Activated CD8-positive, alpha-beta memory T cell treated with anti-CD3 and anti-CD28 coated beads, Interleukin-2, amount 10 ng/mL, durations not matched to agents 7 days and 5 days (primary cell): ENCODE measurements around the gene RBM23. TPM values are rescaled to one million over a fixed set of nuclear protein-coding genes. Genes with fewer than 3 reads are reported as not detected.

Source experiments
- ATAC-seq: fragments of 150-1000 bp; cut with Tn5 transposase; one replicate; pipeline ENCODE4 v1.10.0; 2021; ENCODE audit warnings: moderate library complexity
- CTCF ChIA-PET: fragments of 350-600 bp; sonication (Branson Sonifier 250); formaldehyde crosslinking; loops from one replicate; lab custom pipeline; 2021; ENCODE audit warnings: antibody characterized with exemption; lab: Charles Lee
- DNase-seq: peaks from one replicate; pipeline ENCODE4 v3.0.0-alpha.2; 2020
- H3K27ac Mint-ChIP-seq: one replicate; pipeline ENCODE4 v1.8.0; 2021; ENCODE audit warnings: mild to moderate bottlenecking, mixed read lengths
- H3K27me3 Mint-ChIP-seq: one replicate; pipeline ENCODE4 v1.8.0; 2021; ENCODE audit warnings: mixed read lengths
- H3K36me3 Mint-ChIP-seq: one replicate; pipeline ENCODE4 v1.8.0; 2021; ENCODE audit warnings: mild to moderate bottlenecking, mixed read lengths
- H3K4me1 Mint-ChIP-seq: one replicate; pipeline ENCODE4 v1.8.0; 2021; ENCODE audit warnings: mixed read lengths
- H3K4me3 Mint-ChIP-seq: one replicate; pipeline ENCODE4 v1.8.0; 2021; ENCODE audit warnings: mild to moderate bottlenecking, moderate library complexity, mixed read lengths
- H3K9me3 Mint-ChIP-seq: one replicate; pipeline ENCODE4 v1.8.0; 2022; ENCODE audit warnings: low read depth, mixed read lengths
- total RNA-seq, 2 experiments: library from RNA; stranded (reverse); gene quantifications; one replicate each; pipeline ENCODE4 v1.2.3, GENCODE V29; 2021

RBM23 gene
- total RNA-seq, 2 experiments from 2014 or later: 82.9 to 96.7 TPM

DNA sequence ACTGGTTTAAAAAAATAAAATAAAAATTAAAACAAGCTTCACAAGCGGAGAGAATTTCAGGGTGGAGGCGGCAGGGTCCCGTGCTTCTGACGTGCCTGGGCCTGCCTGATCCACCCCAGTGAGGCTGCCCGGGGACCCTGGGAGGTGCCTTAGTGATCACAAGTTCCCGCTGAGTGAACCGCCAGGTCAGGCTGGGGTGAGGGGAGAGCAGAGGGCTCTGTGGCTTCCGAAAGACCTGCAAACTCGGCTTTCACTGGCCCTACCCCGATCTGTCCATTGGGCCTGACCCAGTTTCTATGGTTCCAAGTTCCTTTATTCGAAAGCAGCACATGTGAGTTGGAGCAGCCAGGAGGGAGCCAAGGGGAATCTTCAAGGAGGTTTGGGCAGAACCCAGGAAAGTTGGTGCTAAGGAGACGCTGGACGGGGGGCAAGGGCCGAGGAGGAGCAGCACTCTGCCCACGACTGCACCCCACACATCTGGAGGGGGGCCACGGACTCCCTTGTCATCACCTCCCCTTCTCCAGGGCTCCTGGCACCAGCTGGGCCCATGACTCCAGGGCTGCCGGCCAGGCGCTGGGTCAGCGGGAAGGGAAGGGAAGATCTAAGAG lies 69.6 kb downstream of the RBM23 start:
- CTCF ChIA-PET: interaction anchor here (0.8 to 10.2 kb wide), 6 partner anchors 19 to 279 kb away, joined by 3 to 239 read pairs (median 29); partner anchors contain the start of gene MRPL52
- Mint-ChIP-seq H3K4me1 (peaks cover 22% of the 10 kb centered on the region), H3K4me3 (no peak overlapping the region), H3K36me3 (no peaks in the 10 kb centered on the region), H3K27ac (no peak overlapping the region), H3K27me3 (peaks cover 5% of the 10 kb centered on the region), H3K9me3 (no peaks in the 10 kb centered on the region)
- ATAC-seq (no peak), DNase-seq (no peak)

DNA sequence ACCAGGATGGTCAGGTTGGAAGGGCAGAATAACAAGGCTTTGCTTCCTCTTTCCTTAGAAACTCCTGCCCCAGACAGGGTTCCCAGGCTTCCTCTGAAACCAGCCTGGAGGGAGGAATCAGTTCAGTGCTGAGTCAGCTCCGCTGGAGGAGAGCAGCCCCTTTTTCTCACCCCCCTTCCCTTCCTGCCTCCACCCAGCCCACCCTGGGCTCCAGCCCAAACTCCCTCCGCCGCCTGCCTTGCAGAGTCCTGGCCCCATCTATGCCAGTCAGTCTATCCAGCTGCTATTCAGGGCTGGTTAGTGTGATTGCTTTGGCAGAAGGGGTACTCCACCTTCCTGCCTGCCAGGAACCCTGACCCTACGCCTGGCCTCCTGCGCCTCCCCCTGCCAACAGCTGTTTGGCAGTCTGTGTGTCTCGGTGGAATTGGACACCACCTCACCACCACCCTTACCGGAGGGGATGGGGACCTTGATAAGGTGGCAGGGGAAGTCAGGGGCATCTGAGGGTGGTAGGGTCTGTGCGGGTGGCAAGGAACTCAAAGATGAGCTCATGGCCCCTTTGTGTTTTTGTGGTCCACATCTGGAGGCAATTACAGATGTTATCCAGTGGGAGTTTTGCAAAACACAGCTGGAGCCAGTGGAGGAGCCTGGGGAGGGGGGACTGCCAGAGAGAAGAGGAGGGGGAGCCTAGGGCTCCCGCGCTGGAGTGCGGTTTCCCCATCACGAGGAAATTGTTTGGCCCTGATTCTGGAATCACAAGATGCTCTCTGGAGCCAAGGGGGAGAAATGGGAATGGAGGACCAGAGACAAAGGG lies 70.4 kb downstream of the RBM23 start:
- no peaks in the 10 kb centered on the region for H3K36me3 Mint-ChIP-seq
- CTCF ChIA-PET: interaction anchor here (0.8 to 10.2 kb wide), 7 partner anchors 14 to 278 kb away, joined by 3 to 239 read pairs (median 9); partner anchors contain the start of gene MRPL52
- peaks cover 20% of the 10 kb centered on the region for H3K4me1 Mint-ChIP-seq
- no peak overlapping the region for H3K27ac Mint-ChIP-seq
- H3K9me3 Mint-ChIP-seq: no peaks in the 10 kb centered on the region
- no peak for ATAC-seq
- DNase-seq: no peak
- peaks cover 5% of the 10 kb centered on the region for H3K27me3 Mint-ChIP-seq
- H3K4me3 Mint-ChIP-seq: no peak overlapping the region

DNA sequence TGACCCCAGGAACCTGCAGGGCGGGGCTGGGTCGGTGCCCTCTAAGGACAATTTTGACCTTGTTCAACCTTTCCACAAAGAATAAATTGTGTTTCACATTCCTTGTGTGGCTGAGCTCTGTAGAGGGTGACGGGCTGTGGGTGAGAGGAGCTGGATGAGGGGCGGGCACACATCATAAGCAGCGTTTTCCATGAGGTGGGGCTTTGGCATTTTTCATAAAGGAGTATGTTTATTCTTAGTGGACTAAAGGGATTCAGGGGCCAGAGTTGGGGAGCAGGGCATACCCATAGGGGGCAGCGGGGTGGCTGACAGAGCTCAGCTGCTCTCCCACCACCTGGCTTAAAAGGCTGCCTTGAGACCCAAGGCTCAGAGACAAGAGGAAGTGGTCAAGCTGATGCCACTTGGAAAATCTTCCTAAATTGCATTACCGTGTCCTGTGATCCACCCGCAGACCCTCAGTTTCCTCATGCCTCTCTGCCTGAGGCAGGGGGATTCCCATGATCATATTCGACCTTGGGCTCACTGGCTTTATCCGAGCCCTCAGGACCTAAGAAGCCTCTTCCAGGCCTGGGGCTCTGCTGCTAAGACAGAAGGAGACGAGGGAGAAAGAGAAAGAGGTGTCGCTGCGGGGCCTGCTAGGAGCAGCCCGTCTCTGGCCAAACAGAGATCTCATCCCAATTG lies 71.1 kb downstream of the RBM23 start:
- no peak overlapping the region for H3K4me3 Mint-ChIP-seq
- H3K36me3 Mint-ChIP-seq: no peaks in the 10 kb centered on the region
- DNase-seq (no peak), ATAC-seq (no peak)
- H3K27me3 Mint-ChIP-seq: peaks cover 5% of the 10 kb centered on the region
- H3K27ac Mint-ChIP-seq: no peak overlapping the region
- CTCF ChIA-PET: interaction anchor here (0.9 to 10.2 kb wide), 5 partner anchors 15 to 277 kb away, joined by 3 to 239 read pairs (median 9); partner anchors contain the start of gene MRPL52
- H3K4me1 Mint-ChIP-seq: peaks cover 15% of the 10 kb centered on the region
- H3K9me3 Mint-ChIP-seq: no peaks in the 10 kb centered on the region

DNA sequence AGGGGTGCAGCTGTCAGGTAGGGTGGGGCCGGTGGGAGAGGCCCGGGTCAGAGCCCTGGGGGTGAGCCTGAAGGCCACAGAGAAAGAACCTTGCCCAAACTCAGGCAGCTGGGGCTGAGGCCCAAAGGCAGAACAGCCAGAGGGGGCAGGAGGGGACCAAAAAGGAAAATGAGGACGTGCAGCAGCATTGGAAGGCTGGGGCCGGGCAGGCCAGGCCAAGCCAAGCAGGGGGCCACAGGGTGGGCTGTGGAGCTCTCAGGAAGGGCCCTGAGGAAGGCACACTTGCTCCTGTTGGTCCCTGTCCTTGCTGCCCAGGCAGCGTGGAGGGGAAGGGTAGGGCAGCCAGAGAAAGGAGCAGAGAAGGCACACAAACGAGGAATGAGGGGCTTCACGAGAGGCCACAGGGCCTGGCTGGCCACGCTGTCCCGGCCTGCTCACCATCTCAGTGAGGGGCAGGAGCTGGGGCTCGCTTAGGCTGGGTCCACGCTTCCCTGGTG lies 72.1 kb downstream of the RBM23 start:
- peaks cover 5% of the 10 kb centered on the region for H3K27me3 Mint-ChIP-seq
- H3K4me1 Mint-ChIP-seq: peaks cover 13% of the 10 kb centered on the region

DNA sequence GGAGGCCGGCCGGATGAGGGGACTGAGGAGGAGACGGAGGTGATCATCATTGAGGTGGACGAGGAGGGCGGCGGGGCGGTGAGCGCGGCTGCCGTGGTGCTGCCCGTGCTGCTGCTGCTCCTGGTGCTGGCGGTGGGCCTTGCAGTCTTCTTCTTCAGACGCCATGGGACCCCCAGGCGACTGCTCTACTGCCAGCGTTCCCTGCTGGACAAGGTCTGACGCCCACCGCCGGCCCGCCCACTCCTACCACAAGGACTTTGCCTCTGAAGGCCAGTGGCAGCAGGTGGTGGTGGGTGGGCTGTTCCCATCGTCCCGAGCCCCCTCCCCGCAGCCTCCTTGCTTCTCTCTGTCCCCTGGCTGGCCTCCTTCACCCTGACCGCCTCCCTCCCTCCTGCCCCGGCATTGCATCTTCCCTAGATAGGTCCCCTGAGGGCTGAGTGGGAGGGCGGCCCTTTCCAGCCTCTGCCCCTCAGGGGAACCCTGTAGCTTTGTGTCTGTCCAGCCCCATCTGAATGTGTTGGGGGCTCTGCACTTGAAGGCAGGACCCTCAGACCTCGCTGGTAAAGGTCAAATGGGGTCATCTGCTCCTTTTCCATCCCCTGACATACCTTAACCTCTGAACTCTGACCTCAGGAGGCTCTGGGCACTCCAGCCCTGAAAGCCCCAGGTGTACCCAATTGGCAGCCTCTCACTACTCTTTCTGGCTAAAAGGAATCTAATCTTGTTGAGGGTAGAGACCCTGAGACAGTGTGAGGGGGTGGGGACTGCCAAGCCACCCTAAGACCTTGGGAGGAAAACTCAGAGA lies 72.9 kb downstream of the RBM23 start:
- no peaks in the 10 kb centered on the region for H3K36me3 Mint-ChIP-seq
- no peak for ATAC-seq
- no peak overlapping the region for H3K4me3 Mint-ChIP-seq
- H3K9me3 Mint-ChIP-seq: no peaks in the 10 kb centered on the region
- no peak overlapping the region for H3K27ac Mint-ChIP-seq
- DNase-seq: no peak
- peaks cover 4% of the 10 kb centered on the region for H3K4me1 Mint-ChIP-seq
- CTCF ChIA-PET: interaction anchor here (0.8 to 10.2 kb wide), 3 partner anchors 16 to 140 kb away, joined by 3 to 239 read pairs (median 3); no protein-coding TSS in a partner anchor
- peaks cover 5% of the 10 kb centered on the region for H3K27me3 Mint-ChIP-seq

More for the DNA sequence above, 72.1 kb downstream of the RBM23 start:
- CTCF ChIA-PET: interaction anchor here (0.8 to 10.2 kb wide), 4 partner anchors 16 to 139 kb away, joined by 3 to 239 read pairs (median 3); no protein-coding TSS in a partner anchor
- no peaks in the 10 kb centered on the region for H3K36me3 Mint-ChIP-seq
- no peak overlapping the region for H3K4me3 Mint-ChIP-seq
- no peak overlapping the region for H3K27ac Mint-ChIP-seq
- ATAC-seq (no peak), DNase-seq (no peak)
- H3K9me3 Mint-ChIP-seq: no peaks in the 10 kb centered on the region

DNA sequence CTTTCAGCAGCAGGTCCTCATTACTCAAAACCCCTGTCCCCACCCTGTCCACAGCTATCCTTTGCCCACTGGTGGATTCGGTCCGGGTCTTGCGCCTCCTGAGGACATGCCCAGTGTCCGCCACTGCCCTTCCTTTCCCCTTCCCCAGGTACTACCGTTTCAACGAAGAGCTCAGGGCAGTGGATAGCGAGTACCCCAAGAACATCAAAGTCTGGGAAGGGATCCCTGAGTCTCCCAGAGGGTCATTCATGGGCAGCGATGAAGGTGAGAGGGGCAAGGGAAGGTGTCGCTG lies 73.9 kb downstream of the RBM23 start:
- Mint-ChIP-seq H3K36me3 (no peaks in the 10 kb centered on the region), H3K4me3 (no peak overlapping the region), H3K4me1 (peaks cover 2% of the 10 kb centered on the region), H3K9me3 (no peaks in the 10 kb centered on the region), H3K27ac (no peak overlapping the region), H3K27me3 (peaks cover 5% of the 10 kb centered on the region)
- DNase-seq (no peak), ATAC-seq (no peak)
- CTCF ChIA-PET: interaction anchor here (1.1 to 3.4 kb wide), 2 partner anchors 13 to 21 kb away, joined by 4 to 13 read pairs; no protein-coding TSS in a partner anchor

DNA sequence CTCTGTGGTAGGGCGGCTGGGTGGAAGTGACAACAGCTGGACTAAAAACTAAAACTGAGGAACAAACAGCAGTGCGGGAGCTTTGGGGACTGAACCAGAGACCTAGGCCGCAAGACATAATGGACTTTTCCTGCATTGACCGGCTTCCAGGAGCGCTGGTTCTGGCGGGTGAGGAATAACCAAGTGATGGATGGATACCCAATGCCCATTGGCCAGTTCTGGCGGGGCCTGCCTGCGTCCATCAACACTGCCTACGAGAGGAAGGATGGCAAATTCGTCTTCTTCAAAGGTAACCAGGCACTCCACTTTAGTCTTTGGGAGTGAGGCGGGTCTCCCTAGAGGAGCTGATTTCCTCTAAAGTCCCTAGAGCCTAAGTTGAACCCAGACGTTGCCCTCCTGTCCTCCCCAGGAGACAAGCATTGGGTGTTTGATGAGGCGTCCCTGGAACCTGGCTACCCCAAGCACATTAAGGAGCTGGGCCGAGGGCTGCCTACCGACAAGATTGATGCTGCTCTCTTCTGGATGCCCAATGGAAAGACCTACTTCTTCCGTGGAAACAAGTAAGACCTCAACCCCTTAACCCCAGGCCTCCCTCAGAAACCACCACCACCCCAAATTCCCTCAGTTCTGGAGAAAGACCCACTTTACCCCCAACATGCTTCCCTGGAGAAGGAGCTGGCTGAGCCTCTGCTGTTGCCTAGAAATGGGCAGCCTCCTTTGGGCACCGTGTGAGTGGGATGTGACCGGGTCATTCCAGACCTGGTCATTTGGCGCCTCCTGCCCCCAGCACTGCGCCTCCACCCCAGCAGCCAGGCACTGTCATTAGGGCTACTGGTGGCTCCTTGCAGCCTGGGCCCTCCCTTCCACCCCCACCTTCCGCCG lies 74.5 kb downstream of the RBM23 start:
- ATAC-seq: no peak
- CTCF ChIA-PET: interaction anchor here (1.1 to 3.4 kb wide), 2 partner anchors 14 to 21 kb away, joined by 4 to 13 read pairs; no protein-coding TSS in a partner anchor
- no peaks in the 10 kb centered on the region for H3K36me3 Mint-ChIP-seq

More for the DNA sequence above, 74.5 kb downstream of the RBM23 start:
- Mint-ChIP-seq H3K4me1 (peaks cover 3% of the 10 kb centered on the region), H3K4me3 (no peak overlapping the region), H3K9me3 (no peaks in the 10 kb centered on the region), H3K27me3 (peaks cover 5% of the 10 kb centered on the region), H3K27ac (no peak overlapping the region)
- DNase-seq: no peak

Other genes starting within 250 kb of the RBM23 start
- 100 to 1,000 TPM; 106 to 133 TPM for gene OXA1L, start 152.5 kb downstream of the RBM23 start, total RNA-seq
- under 1 TPM; 0.16 to 0.58 TPM for gene SLC7A7, start 103.7 kb downstream of the RBM23 start, total RNA-seq
- gene MRPL52, start 89.3 kb downstream of the RBM23 start, total RNA-seq: 100 to 1,000 TPM; 107 to 147 TPM
- 1 to 10 TPM; 1.3 to 2.5 TPM for gene MMP14, start 82.6 kb downstream of the RBM23 start, total RNA-seq
- gene LRP10, start 47.4 kb downstream of the RBM23 start, total RNA-seq: 10 to 100 TPM; 59.0 to 60.1 TPM
- under 1 TPM; 0.26 to 0.93 TPM for gene REM2, start 35.9 kb downstream of the RBM23 start, total RNA-seq
- 10 to 100 TPM; 49.2 to 84.0 TPM for gene PRMT5, start 10.2 kb upstream of the RBM23 start, total RNA-seq
- 10 to 100 TPM; 57.0 to 77.9 TPM for gene HAUS4, start 37.9 kb upstream of the RBM23 start, total RNA-seq
- 1 to 10 TPM in 1 of 2 experiments, under 1 TPM in 1; 0.41 to 1.2 TPM for gene AJUBA, start 63.4 kb upstream of the RBM23 start, total RNA-seq
- 10 to 100 TPM in 1 of 2 experiments, 1 to 10 TPM in 1; 9.0 to 12.6 TPM for gene C14orf93, start 91.0 kb upstream of the RBM23 start, total RNA-seq
- gene PSMB5, start 115.8 kb upstream of the RBM23 start, total RNA-seq: 10 to 100 TPM; 66.7 to 95.3 TPM
- gene PSMB11, start 123.1 kb upstream of the RBM23 start, total RNA-seq: not detected
- gene CDH24, start 138.4 kb upstream of the RBM23 start, total RNA-seq: 1 to 10 TPM; 2.4 to 2.5 TPM
- gene ACIN1, start 176.0 kb upstream of the RBM23 start, total RNA-seq: 100 to 1,000 TPM; 172 to 204 TPM
- gene C14orf119, start 176.4 kb upstream of the RBM23 start, total RNA-seq: 10 to 100 TPM; 44.6 to 53.2 TPM
- gene CIROP, start 185.8 kb upstream of the RBM23 start, total RNA-seq: not detected
- under 1 TPM in 1 of 2 experiments, not detected in 1; 0.79 TPM for gene CEBPE, start 200.1 kb upstream of the RBM23 start, total RNA-seq